Keratinocyte (primary cell): ENCODE measurements around the gene FOXK2. TPM values are rescaled to one million over a fixed set of nuclear protein-coding genes. Genes with fewer than 3 reads are reported as not detected.

Experiments used
- DNase-seq: peaks from one replicate; pipeline ENCODE4 v3.0.0-alpha.2; 2011; ENCODE audit warnings: low read depth, missing footprints, low spot score
- FAIRE-seq: peaks from 2 replicates; lab custom pipeline; 2011; peaks lifted over from hg19 to GRCh38; lab: Jason Lieb, UNC
- H2AFZ ChIP-seq: 2 replicates; pipeline ENCODE4 v1.6.0; 2012; ENCODE audit warnings: low read length, control low read depth, inconsistent platforms; ENCODE audit not compliant: control insufficient read depth
- H3K27ac ChIP-seq: 2 replicates; pipeline ENCODE4 v1.5.1; 2011; ENCODE audit warnings: low read length; ENCODE audit not compliant: control insufficient read depth, insufficient read depth
- H3K27me3 ChIP-seq: 3 replicates; pipeline ENCODE4 v1.6.0; 2011; ENCODE audit warnings: low read length; ENCODE audit not compliant: control insufficient read depth, insufficient read depth; ENCODE audit errors: extremely low read depth
- H3K36me3 ChIP-seq, 2 experiments: 2 replicates in 1 of 2; 3 replicates in 1 of 2; pipeline ENCODE4 v1.5.1; 2011; ENCODE audit warnings: low read length in 2 of 2, mild to moderate bottlenecking in 1 of 2; ENCODE audit not compliant: control insufficient read depth in 2 of 2, insufficient read depth in 2 of 2; ENCODE audit errors: extremely low read depth in 1 of 2
- H3K4me1 ChIP-seq: 3 replicates; pipeline ENCODE4 v1.5.1; 2011; ENCODE audit warnings: low read length; ENCODE audit not compliant: control insufficient read depth, insufficient read depth; ENCODE audit errors: extremely low read depth
- H3K4me2 ChIP-seq: 3 replicates; pipeline ENCODE4 v1.6.0; 2011; ENCODE audit warnings: low read depth, low read length; ENCODE audit not compliant: control insufficient read depth, insufficient read depth; ENCODE audit errors: extremely low read depth
- H3K4me3 ChIP-seq, 3 experiments: fragments of 200-600 bp in 1 of 3; sonication (generic) in 1 of 3; 2 replicates in 2 of 3; 3 replicates in 1 of 3; pipeline ENCODE4 v1.5.1; 2011 to 2016; ENCODE audit warnings: low read length in 3 of 3, mild to moderate bottlenecking in 3 of 3, control low read depth in 2 of 3, inconsistent platforms in 1 of 3, low read depth in 1 of 3, mixed read lengths in 1 of 3, mixed run types in 1 of 3, moderate library complexity in 1 of 3; ENCODE audit not compliant: control insufficient read depth in 2 of 3, insufficient read depth in 2 of 3; ENCODE audit errors: extremely low read depth in 1 of 3
- H3K79me2 ChIP-seq: 2 replicates; pipeline ENCODE4 v1.6.0; 2012; ENCODE audit warnings: low read length; ENCODE audit not compliant: control insufficient read depth, insufficient read depth
- H3K9ac ChIP-seq: 3 replicates; pipeline ENCODE4 v1.6.0; 2011; ENCODE audit warnings: low read length; ENCODE audit not compliant: control insufficient read depth, insufficient read depth; ENCODE audit errors: extremely low read depth
- H3K9me1 ChIP-seq: 3 replicates; pipeline ENCODE4 v1.6.0; 2011; ENCODE audit warnings: low read length; ENCODE audit not compliant: control insufficient read depth, insufficient read depth; ENCODE audit errors: extremely low read depth
- H3K9me3 ChIP-seq: 2 replicates; pipeline ENCODE4 v1.5.1; 2012; ENCODE audit warnings: low read depth, low read length; ENCODE audit not compliant: control insufficient read depth
- H4K20me1 ChIP-seq: 3 replicates; pipeline ENCODE4 v1.6.0; 2011; ENCODE audit warnings: low read length; ENCODE audit not compliant: control insufficient read depth, insufficient read depth; ENCODE audit errors: extremely low read depth
- CTCF ChIP-seq, 3 experiments: IDR thresholded peaks in 1 of 3; conservative IDR thresholded peaks in 1 of 3; optimal IDR thresholded peaks in 1 of 3; 2 replicates in 2 of 3; 3 replicates in 1 of 3; pipeline versions ENCODE3 to v1.5.1; 2011; ENCODE audit warnings: low read length in 3 of 3, mild to moderate bottlenecking in 3 of 3, moderate library complexity in 2 of 3, control low read depth in 1 of 3, inconsistent platforms in 1 of 3; ENCODE audit not compliant: insufficient read depth in 2 of 3; ENCODE audit errors: extremely low read depth in 1 of 3
- EZH2 ChIP-seq: IDR thresholded peaks from one replicate; pipeline ENCODE4 v1.6.1; 2012; ENCODE audit warnings: inconsistent platforms, mild to moderate bottlenecking, low read length, moderate library complexity
- dilution Hi-C: fragments of 300-500 bp; cut with MboI; formaldehyde crosslinking; loops from one replicate; pipeline ENCODE4 v1.7.0; 2020; ENCODE audit warnings: low sequenced_read_pairs; ENCODE audit not compliant: extremely low pct_ligation_motif_present
- polyA plus RNA-seq, 5 experiments: library from polyadenylated mRNA; depleted of rRNA in 3 of 5; stranded (reverse) in 3 of 5; stranded (forward) in 1 of 5; unstranded in 1 of 5; fragments of >200 nt; gene quantifications; 1 replicate in 1 of 5; 2 replicates in 3 of 5; 3 replicates in 1 of 5; pipeline versions ENCODE4 v1.2.1 to v1.2.3, GENCODE V29; 2011 to 2012; ENCODE audit warnings: missing spikeins in 2 of 5, low read depth in 1 of 5, low replicate concordance in 1 of 5

FOXK2 gene
- polyA plus RNA-seq, 1 donor (not counting 4 experiments of a cell fraction or from before 2014, with no cell fraction given): 43.9 TPM

- Histone ChIP-seq H3K4me2 (no peak overlapping the region), H3K9ac (no peak overlapping the region), H3K36me3 (peaks cover 27 to 56% of the 10 kb centered on the region in 2 experiments), H3K79me2 (peaks cover 17% of the 10 kb centered on the region), H3K4me3 (no peak overlapping the region), H4K20me1 (peaks cover 14% of the 10 kb centered on the region), H3K27me3 (no peaks in the 10 kb centered on the region), H3K9me1 (no peaks in the 10 kb centered on the region), H3K27ac (no peak overlapping the region), H2AFZ (no peak overlapping the region), H3K9me3 (no peaks in the 10 kb centered on the region), H3K4me1 (peaks cover 13% of the 10 kb centered on the region)
- TF ChIP-seq CTCF (optimal IDR thresholded peaks at IDR 0.05 in 1 of 3, IDR thresholded peaks at IDR 0.05 in 1 of 3, conservative IDR thresholded peaks at IDR 0.05 in 1 of 3; ENCODE audit: extremely low read depth in 1 of 3, insufficient read depth in 2 of 3, low read length in 3 of 3) (no peak), EZH2 (no peak)
- FAIRE-seq (no peak), DNase-seq (no peak)
- dilution Hi-C loops: no loop called here
Measured at GRCh38 chr17:82602487-82602886, 83.0 kb downstream of the FOXK2 start.

DNA sequence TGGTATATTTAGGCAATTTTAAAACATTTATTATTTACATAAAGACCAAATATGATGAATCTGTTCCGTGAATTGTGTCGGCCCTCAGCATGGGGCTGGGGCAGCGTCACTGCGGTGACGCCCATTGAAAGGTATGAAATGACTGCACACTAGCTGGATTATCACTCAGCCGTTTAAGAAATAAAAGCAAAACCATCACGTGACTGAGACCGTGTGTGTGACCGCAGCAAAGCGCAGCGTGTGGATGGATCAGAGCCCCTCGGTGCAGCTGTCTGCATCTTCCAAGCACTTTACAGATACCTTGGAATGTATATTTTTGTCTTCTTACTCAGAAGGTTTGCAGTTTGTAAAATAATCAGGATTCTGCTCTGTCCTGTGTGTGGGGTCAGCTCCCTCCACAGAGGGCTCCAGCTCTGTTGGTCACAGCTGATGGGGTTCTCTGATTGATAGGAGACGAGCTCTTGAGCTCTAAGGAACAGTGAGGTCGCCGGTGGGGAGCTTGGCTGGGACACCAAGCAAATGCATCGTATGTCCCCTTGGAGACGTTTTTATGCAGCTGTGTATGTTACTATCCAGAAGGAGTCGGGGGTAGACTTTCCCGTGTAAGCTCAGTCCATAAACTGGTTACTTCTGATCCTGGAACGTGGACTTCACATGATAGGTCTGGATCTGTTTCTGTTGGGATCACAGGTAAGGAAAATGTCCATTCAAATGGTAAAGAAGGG is 83.6 kb downstream of the FOXK2 start:
- Histone ChIP-seq H3K36me3 (peaks cover 26 to 52% of the 10 kb centered on the region in 2 experiments), H3K4me2 (no peak overlapping the region), H3K27ac (no peak overlapping the region), H3K9me3 (no peaks in the 10 kb centered on the region), H3K4me1 (peaks cover 13% of the 10 kb centered on the region), H3K4me3 (no peak overlapping the region), H3K9me1 (no peaks in the 10 kb centered on the region), H3K9ac (no peak overlapping the region), H3K27me3 (no peaks in the 10 kb centered on the region), H4K20me1 (peaks cover 14% of the 10 kb centered on the region), H3K79me2 (peaks cover 17% of the 10 kb centered on the region), H2AFZ (no peak overlapping the region)
- dilution Hi-C loops: no loop called here
- FAIRE-seq: no peak
- TF ChIP-seq EZH2 (no peak), CTCF (optimal IDR thresholded peaks at IDR 0.05 in 1 of 3, IDR thresholded peaks at IDR 0.05 in 1 of 3, conservative IDR thresholded peaks at IDR 0.05 in 1 of 3; ENCODE audit: extremely low read depth in 1 of 3, insufficient read depth in 2 of 3, low read length in 3 of 3) (no peak)
- DNase-seq: no peak
